Naive thymus-derived CD4-positive, alpha-beta T cell (primary cell): Measurements from ENCODE around the gene IQCN. TPM values are rescaled to one million over a fixed set of nuclear protein-coding genes. Genes with fewer than 3 reads are reported as not detected.

Experiments
- ATAC-seq: fragments of 150-1000 bp; cut with Tn5 transposase; 2 replicates; pipeline ENCODE4 v1.10.0; 2021; ENCODE audit warnings: mild to moderate bottlenecking, moderate library complexity
- CTCF ChIA-PET: fragments of 350-600 bp; sonication (Branson Sonifier 250); formaldehyde crosslinking; loops from one replicate; lab custom pipeline; 2021; ENCODE audit warnings: antibody characterized with exemption; lab: Charles Lee
- POLR2A ChIA-PET: fragments of 350-600 bp; sonication (Branson Sonifier 250); formaldehyde crosslinking; loops from one replicate; lab custom pipeline; 2021; ENCODE audit warnings: antibody characterized with exemption, inconsistent platforms; lab: Charles Lee
- DNase-seq, 9 donors: peaks; one replicate each; pipeline versions ENCODE4 v3.0.0 to v3.0.0-alpha.2; 2020 to 2022; ENCODE audit warnings: mixed read lengths in 1 of 9
- H3K27ac ChIP-seq: one replicate; pipeline ENCODE4 v1.7.0; 2013; ENCODE audit warnings: mild to moderate bottlenecking, low read depth, low read length, moderate library complexity
- H3K27me3 ChIP-seq, 2 donors: one replicate each; pipeline ENCODE4 v1.7.0; 2013; ENCODE audit warnings: low read length in 2 of 2, mild to moderate bottlenecking in 2 of 2, moderate library complexity in 2 of 2; ENCODE audit not compliant: control insufficient read depth in 2 of 2, insufficient read depth in 2 of 2
- H3K36me3 ChIP-seq, 3 experiments: 1 replicate in 2 of 3; 2 replicates in 1 of 3; pipeline ENCODE4 v1.7.0; 2013; ENCODE audit warnings: low read length in 3 of 3, mild to moderate bottlenecking in 3 of 3, moderate library complexity in 1 of 3; ENCODE audit not compliant: insufficient read depth in 3 of 3, control insufficient read depth in 2 of 3
- H3K4me1 ChIP-seq, 2 donors: one replicate each; pipeline ENCODE4 v1.7.0; 2013; ENCODE audit warnings: low read length in 2 of 2, mild to moderate bottlenecking in 2 of 2, moderate library complexity in 1 of 2; ENCODE audit not compliant: control insufficient read depth in 2 of 2, insufficient read depth in 2 of 2
- H3K4me3 ChIP-seq: 2 replicates; pipeline ENCODE4 v1.7.0; 2013; ENCODE audit warnings: mild to moderate bottlenecking, low read length
- H3K9me3 ChIP-seq, 3 experiments: 1 replicate in 2 of 3; 2 replicates in 1 of 3; pipeline ENCODE4 v1.7.0; 2013; ENCODE audit warnings: low read length in 3 of 3; ENCODE audit not compliant: control insufficient read depth in 2 of 3
- H3K27ac Mint-ChIP-seq, 9 donors: one replicate each; pipeline ENCODE4 v1.8.0; 2020 to 2022; ENCODE audit warnings: mixed read lengths in 9 of 9, mild to moderate bottlenecking in 8 of 9, moderate library complexity in 5 of 9, inconsistent platforms in 2 of 9
- H3K27me3 Mint-ChIP-seq, 5 donors: one replicate each; pipeline ENCODE4 v1.8.0; 2021 to 2022; ENCODE audit warnings: mixed read lengths in 5 of 5, mild to moderate bottlenecking in 1 of 5
- H3K36me3 Mint-ChIP-seq, 5 donors: one replicate each; pipeline ENCODE4 v1.8.0; 2020 to 2022; ENCODE audit warnings: mixed read lengths in 5 of 5, mild to moderate bottlenecking in 3 of 5, inconsistent platforms in 1 of 5
- H3K4me1 Mint-ChIP-seq, 7 donors: one replicate each; pipeline ENCODE4 v1.8.0; 2020 to 2022; ENCODE audit warnings: mixed read lengths in 7 of 7, mild to moderate bottlenecking in 3 of 7, inconsistent platforms in 1 of 7
- H3K4me3 Mint-ChIP-seq, 10 donors: one replicate each; pipeline ENCODE4 v1.8.0; 2020 to 2022; ENCODE audit warnings: mild to moderate bottlenecking in 10 of 10, mixed read lengths in 10 of 10, moderate library complexity in 6 of 10, inconsistent platforms in 2 of 10
- H3K9me3 Mint-ChIP-seq, 11 donors: one replicate each; pipeline ENCODE4 v1.8.0; 2020 to 2022; ENCODE audit warnings: mixed read lengths in 11 of 11, mild to moderate bottlenecking in 4 of 11, inconsistent platforms in 1 of 11, moderate library complexity in 1 of 11
- intact Hi-C, 2 donors: fragments of 100-400 bp; cut with micrococcal nuclease; formaldehyde crosslinking; loops; one replicate each; pipeline ENCODE4 v1.15.1; 2023
- polyA plus RNA-seq, 2 donors: library from polyadenylated mRNA; unstranded; fragments of 300-500 nt; fragmentation: Illumina TruSeq; gene quantifications; one replicate each; pipeline ENCODE4 v1.2.3, GENCODE V29; 2021
- total RNA-seq, 6 experiments: library from RNA in 5 of 6; stranded (reverse) in 5 of 6; gene quantifications; 1 replicate in 5 of 6; 2 replicates in 1 of 6; pipeline ENCODE4 v1.2.3 and lab custom pipeline; 2021 to 2026

IQCN gene
- total and polyA plus RNA-seq, 7 experiments from 2014 or later: 0.19 to 28.3 (median 6.5) TPM

- peaks cover 10 to 42% (median 33%) of the 10 kb centered on the region in 7 donors for H3K4me1 Mint-ChIP-seq
- no peaks in the 10 kb centered on the region for H3K27me3 Mint-ChIP-seq
- Histone ChIP-seq H3K4me3 (no peak overlapping the region), H3K4me1 (peaks cover 22 to 31% of the 10 kb centered on the region in 2 donors), H3K27ac (peak overlapping the region; percentile 64), H3K27me3 (no peaks in the 10 kb centered on the region), H3K9me3 (no peaks in the 10 kb centered on the region), H3K36me3 (no peaks in the 10 kb centered on the region)
- ChIA-PET POLR2A (interaction anchor here (1.1 to 6.7 kb wide), 6 partner anchors 9 to 22 kb away, joined by 4 to 351 read pairs (median 100); partner anchors contain the start of genes JUND and LSM4), CTCF (interaction anchor here (0.7 to 4.9 kb wide), 3 partner anchors 9 to 22 kb away, joined by 3 to 73 read pairs (median 3); partner anchors contain the start of gene JUND)
- H3K9me3 Mint-ChIP-seq: peaks cover 0 to 3% (median 0%) of the 10 kb centered on the region in 11 donors
- intact Hi-C loops: no loop called here
- H3K4me3 Mint-ChIP-seq: peak overlapping the region in 6 of 10 donors; percentile 27 to 59 (median 34)
- peak overlapping the region; percentile 54 to 89 (median 73) for H3K27ac Mint-ChIP-seq
- DNase-seq (no peak), ATAC-seq (no peak)
- H3K36me3 Mint-ChIP-seq: peaks cover 0 to 23% (median 0%) of the 10 kb centered on the region in 5 donors
These were observed 27.5 kb upstream of the IQCN start for GRCh38 chr19:18301718-18302111.

DNA sequence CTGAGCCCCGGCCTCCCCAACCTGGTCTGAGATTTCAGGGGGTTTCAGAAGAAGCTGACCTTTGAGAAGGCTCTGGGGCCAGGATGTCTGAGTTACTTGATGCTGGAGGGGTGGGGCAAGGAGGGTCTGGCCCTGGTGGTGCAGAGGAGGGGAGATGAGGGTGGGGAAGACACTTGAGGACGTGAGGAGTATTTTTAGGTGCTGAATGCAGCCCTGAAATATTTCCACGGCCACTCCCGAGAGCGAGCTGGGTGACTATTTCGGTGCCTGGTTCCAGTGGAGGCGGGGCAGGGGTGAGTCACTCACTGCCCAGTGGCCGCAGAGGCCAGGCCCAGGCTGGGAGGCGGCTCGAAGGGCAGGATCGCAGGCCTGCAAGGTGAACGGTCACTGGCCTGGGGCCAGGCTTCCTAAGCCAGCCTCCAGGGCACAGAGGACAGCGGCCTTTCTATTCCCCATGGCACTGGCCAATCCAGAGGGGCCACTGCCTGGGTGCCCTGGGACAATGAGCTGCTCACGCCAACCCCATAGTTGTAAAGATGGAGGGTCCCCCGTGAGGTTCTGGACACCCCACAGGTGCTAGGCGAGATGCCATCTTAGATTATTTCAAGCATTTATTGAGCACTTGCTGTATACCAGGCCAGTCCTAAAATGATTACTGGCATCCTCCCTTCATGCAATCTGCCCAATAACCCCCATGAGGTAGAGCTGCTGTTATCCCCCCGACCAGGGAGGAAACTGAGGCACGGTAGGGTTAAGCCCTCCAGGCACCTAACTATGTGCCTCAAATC lies 26.9 kb upstream of the IQCN start:
- intact Hi-C loops: no loop called here
- ATAC-seq (no peak), DNase-seq (no peak)
- ChIA-PET CTCF (interaction anchor here (0.6 to 4.9 kb wide), 3 partner anchors 8 to 1298 kb away, joined by 3 to 73 read pairs (median 3); partner anchors contain the start of gene JUND), POLR2A (interaction anchor here (0.6 to 6.7 kb wide), 7 partner anchors 9 to 869 kb away, joined by 3 to 351 read pairs (median 96); partner anchors contain the start of genes JUND and LSM4)
- Mint-ChIP-seq H3K27me3 (no peaks in the 10 kb centered on the region), H3K27ac (peak overlapping the region in 7 of 9 donors; percentile 29 to 89 (median 84)), H3K4me1 (peaks cover 7 to 41% (median 30%) of the 10 kb centered on the region in 7 donors), H3K36me3 (peaks cover 0 to 27% (median 0%) of the 10 kb centered on the region in 5 donors), H3K9me3 (peaks cover 0 to 6% (median 0%) of the 10 kb centered on the region in 11 donors), H3K4me3 (peak overlapping the region in 3 of 10 donors; percentile 20 to 59 (median 27))
- Histone ChIP-seq H3K4me1 (peaks cover 16 to 26% of the 10 kb centered on the region in 2 donors), H3K27me3 (no peaks in the 10 kb centered on the region), H3K27ac (peak overlapping the region; percentile 64), H3K9me3 (no peaks in the 10 kb centered on the region), H3K36me3 (no peaks in the 10 kb centered on the region), H3K4me3 (no peak overlapping the region)

DNA sequence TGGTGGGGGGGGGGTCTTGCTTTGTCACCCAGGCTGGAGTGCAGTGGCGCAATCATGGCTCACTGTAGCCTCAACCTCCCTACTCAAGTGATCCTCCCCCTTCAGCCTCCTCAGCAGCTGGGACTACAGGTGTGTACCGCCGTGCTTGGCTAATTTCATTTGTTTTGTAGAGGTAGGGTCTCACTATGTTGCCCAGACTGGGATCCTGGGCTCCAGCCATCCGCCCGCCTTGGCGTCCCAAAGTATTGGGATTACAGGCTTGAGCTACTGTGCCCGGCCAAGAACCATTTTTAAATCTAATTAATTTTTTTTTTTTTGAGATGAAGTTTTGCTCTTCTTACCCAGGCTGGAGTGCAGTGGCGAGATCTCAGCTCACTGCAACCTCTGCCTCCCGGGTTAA lies 25.4 kb upstream of the IQCN start:
- CTCF ChIA-PET: no interaction called here
- Mint-ChIP-seq H3K36me3 (peaks cover 0 to 37% (median 0%) of the 10 kb centered on the region in 5 donors), H3K4me3 (no peak overlapping the region), H3K27ac (peak overlapping the region in 4 of 9 donors; percentile 31 to 86 (median 56)), H3K9me3 (peaks cover 0 to 19% (median 0%) of the 10 kb centered on the region in 11 donors), H3K27me3 (no peaks in the 10 kb centered on the region), H3K4me1 (peaks cover 9 to 40% (median 22%) of the 10 kb centered on the region in 7 donors)
- Histone ChIP-seq H3K9me3 (no peaks in the 10 kb centered on the region), H3K36me3 (no peaks in the 10 kb centered on the region), H3K27me3 (no peaks in the 10 kb centered on the region), H3K27ac (no peak overlapping the region), H3K4me3 (no peak overlapping the region), H3K4me1 (peaks cover 10 to 23% of the 10 kb centered on the region in 2 donors)
- POLR2A ChIA-PET: interaction anchor here (0.6 to 6.7 kb wide), 3 partner anchors 8 to 299 kb away, joined by 5 to 128 read pairs (median 46); partner anchors contain the start of gene JUND
- no peak for ATAC-seq
- DNase-seq: no peak
- intact Hi-C loops: no loop called here

DNA sequence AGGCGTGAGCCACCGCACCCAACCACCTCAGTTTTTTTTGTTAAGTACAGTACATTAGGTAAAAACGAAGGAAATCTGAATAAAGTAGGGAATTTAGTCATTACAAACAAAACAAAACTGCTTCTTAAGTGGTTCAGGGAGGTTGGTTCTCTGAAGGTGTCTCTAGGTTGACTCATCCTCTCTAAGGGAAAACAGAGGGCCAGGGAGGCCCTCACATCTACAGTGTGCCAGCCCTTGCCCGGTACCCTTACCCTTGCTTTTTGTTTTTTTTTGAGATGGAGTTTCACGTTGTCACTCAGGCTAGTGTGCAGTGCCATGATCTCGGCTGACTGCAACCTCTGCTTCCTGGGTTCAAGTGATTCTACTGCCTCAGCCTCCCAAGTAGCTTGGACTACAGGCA lies 24.3 kb upstream of the IQCN start:
- Mint-ChIP-seq H3K27me3 (no peaks in the 10 kb centered on the region), H3K4me3 (peak overlapping the region in 1 of 10 donors; percentile 33), H3K36me3 (peaks cover 0 to 29% (median 0%) of the 10 kb centered on the region in 5 donors), H3K9me3 (peaks cover 0 to 19% (median 0%) of the 10 kb centered on the region in 11 donors), H3K27ac (peak overlapping the region in 4 of 9 donors; percentile 31 to 86 (median 68)), H3K4me1 (peaks cover 14 to 45% (median 24%) of the 10 kb centered on the region in 7 donors)
- Histone ChIP-seq H3K4me1 (peaks cover 16 to 26% of the 10 kb centered on the region in 2 donors), H3K9me3 (no peaks in the 10 kb centered on the region), H3K27me3 (no peaks in the 10 kb centered on the region), H3K4me3 (no peak overlapping the region), H3K36me3 (no peaks in the 10 kb centered on the region), H3K27ac (no peak overlapping the region)
- DNase-seq: no peak
- no peak for ATAC-seq
- ChIA-PET CTCF (interaction anchor here (1.3 kb wide), 1 partner anchor 19 kb away, joined by 4 read pairs; no protein-coding TSS in a partner anchor), POLR2A (interaction anchor here (0.8 to 4.6 kb wide), 2 partner anchors 19 to 22 kb away, joined by 3 to 46 read pairs; partner anchors contain the start of gene JUND)
- intact Hi-C loops: no loop called here

DNA sequence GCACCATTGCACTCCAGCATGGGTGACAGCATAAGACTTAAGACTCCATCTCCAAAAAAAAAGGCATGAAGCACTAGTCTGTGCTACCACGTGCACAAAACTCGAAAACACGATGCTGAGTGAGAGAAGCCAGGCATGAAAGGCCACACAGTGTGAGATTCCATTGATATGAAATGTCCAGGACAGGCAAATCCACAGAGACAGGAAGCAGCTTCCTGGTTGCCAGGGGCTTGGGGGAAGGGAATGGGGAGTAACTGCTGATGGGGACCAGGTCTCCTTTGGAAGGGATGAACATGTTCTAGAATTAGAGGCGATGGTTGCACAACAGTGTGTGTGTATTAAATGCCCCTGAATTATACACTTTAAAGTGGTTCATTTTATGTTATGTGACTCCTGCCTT lies 23.1 kb upstream of the IQCN start:
- H3K4me1 Mint-ChIP-seq: peaks cover 19 to 47% (median 27%) of the 10 kb centered on the region in 7 donors
- Histone ChIP-seq H3K27ac (no peak overlapping the region), H3K27me3 (no peaks in the 10 kb centered on the region), H3K4me3 (no peak overlapping the region), H3K36me3 (no peaks in the 10 kb centered on the region), H3K9me3 (no peaks in the 10 kb centered on the region), H3K4me1 (peaks cover 20 to 26% of the 10 kb centered on the region in 2 donors)
- intact Hi-C loops: no loop called here
- ATAC-seq (no peak), DNase-seq (no peak)
- peak overlapping the region in 8 of 9 donors; percentile 4 to 74 (median 46) for H3K27ac Mint-ChIP-seq
- peaks cover 0 to 27% (median 0%) of the 10 kb centered on the region in 5 donors for H3K36me3 Mint-ChIP-seq
- H3K4me3 Mint-ChIP-seq: no peak overlapping the region
- H3K27me3 Mint-ChIP-seq: no peaks in the 10 kb centered on the region
- ChIA-PET CTCF (interaction anchor here (1.3 kb wide), 1 partner anchor 18 kb away, joined by 4 read pairs; no protein-coding TSS in a partner anchor), POLR2A (interaction anchor here (0.8 to 4.6 kb wide), 6 partner anchors 9 to 24 kb away, joined by 3 to 46 read pairs (median 3); partner anchors contain the start of gene JUND)
- peaks cover 0 to 19% (median 0%) of the 10 kb centered on the region in 11 donors for H3K9me3 Mint-ChIP-seq

- peak overlapping the region in 4 of 10 donors; percentile 55 to 83 (median 63) for H3K4me3 Mint-ChIP-seq
- H3K4me1 Mint-ChIP-seq: peaks cover 32 to 58% (median 41%) of the 10 kb centered on the region in 7 donors
- Histone ChIP-seq H3K4me1 (peaks cover 32 to 41% of the 10 kb centered on the region in 2 donors), H3K9me3 (no peaks in the 10 kb centered on the region), H3K36me3 (no peaks in the 10 kb centered on the region), H3K27ac (peak overlapping the region; percentile 50), H3K4me3 (no peak overlapping the region), H3K27me3 (no peaks in the 10 kb centered on the region)
- no peak for DNase-seq
- ChIA-PET POLR2A (interaction anchor here (1.0 to 6.7 kb wide), 2 partner anchors 10 to 15 kb away, joined by 4 to 216 read pairs; partner anchors contain the start of gene JUND), CTCF (no interaction called here)
- peaks cover 0 to 30% (median 0%) of the 10 kb centered on the region in 5 donors for H3K36me3 Mint-ChIP-seq
- peaks cover 0 to 21% (median 0%) of the 10 kb centered on the region in 11 donors for H3K9me3 Mint-ChIP-seq
- H3K27me3 Mint-ChIP-seq: no peaks in the 10 kb centered on the region
- intact Hi-C loops: loop anchor here in 1 of 2 donors (2.0 kb wide), 1 partner anchor 14 kb away; the partner anchor contains the start of gene JUND
- H3K27ac Mint-ChIP-seq: peak overlapping the region; percentile 42 to 100 (median 94)
- ATAC-seq: no peak
These were observed 20.8 kb upstream of the IQCN start for GRCh38 chr19:18295034-18295451.
